SJCRH30 (cell line): ENCODE data around the gene DRD1. TPM values are rescaled to one million over a fixed set of nuclear protein-coding genes. Genes with fewer than 3 reads are reported as not detected.
A peak's percentile ranks its signal among the peaks of the same experiment; 100 is the strongest.
"Not testable (repeated sequence)": the region's sequence is repeated elsewhere in the genome, so short reads cannot be mapped to it uniquely, and the experiment has no call there.

Experiments
- DNase-seq, 2 experiments: peaks; one replicate each; pipeline ENCODE4 v3.0.0-alpha.2; 2015 to 2020
- H3K27ac ChIP-seq: fragments of 250-450 bp; sonication (Bioruptor Pico); 2 replicates; pipeline ENCODE4 v1.5.1; 2020; ENCODE audit warnings: mild to moderate bottlenecking, moderate library complexity
- H3K27me3 ChIP-seq: fragments of 250-450 bp; sonication (Bioruptor Pico); 2 replicates; pipeline ENCODE4 v1.5.1; 2020; ENCODE audit warnings: mild to moderate bottlenecking, moderate library complexity
- H3K36me3 ChIP-seq: fragments of 250-450 bp; sonication (Bioruptor Pico); 2 replicates; pipeline ENCODE4 v1.5.1; 2020; ENCODE audit warnings: mild to moderate bottlenecking, moderate library complexity
- H3K4me1 ChIP-seq: fragments of 250-450 bp; sonication (Bioruptor Pico); 2 replicates; pipeline ENCODE4 v1.5.1; 2020; ENCODE audit warnings: mild to moderate bottlenecking, moderate library complexity
- H3K4me3 ChIP-seq: fragments of 250-450 bp; sonication (Bioruptor Pico); 2 replicates; pipeline ENCODE4 v1.5.1; 2020; ENCODE audit warnings: mild to moderate bottlenecking, moderate library complexity
- H3K9me3 ChIP-seq: fragments of 250-450 bp; sonication (Bioruptor Pico); replicated peaks from 2 replicates; pipeline ENCODE4 v1.5.1; 2020; ENCODE audit warnings: mild to moderate bottlenecking, moderate library complexity
- total RNA-seq: library from RNA; depleted of rRNA; stranded (reverse); fragments of >200 nt; shearing (Covaris generic); gene quantifications from 2 replicates; pipeline ENCODE4 v1.2.3, GENCODE V29; 2014

The DRD1 gene
- total RNA-seq, 1 experiment from 2014 or later: not detected

DNA sequence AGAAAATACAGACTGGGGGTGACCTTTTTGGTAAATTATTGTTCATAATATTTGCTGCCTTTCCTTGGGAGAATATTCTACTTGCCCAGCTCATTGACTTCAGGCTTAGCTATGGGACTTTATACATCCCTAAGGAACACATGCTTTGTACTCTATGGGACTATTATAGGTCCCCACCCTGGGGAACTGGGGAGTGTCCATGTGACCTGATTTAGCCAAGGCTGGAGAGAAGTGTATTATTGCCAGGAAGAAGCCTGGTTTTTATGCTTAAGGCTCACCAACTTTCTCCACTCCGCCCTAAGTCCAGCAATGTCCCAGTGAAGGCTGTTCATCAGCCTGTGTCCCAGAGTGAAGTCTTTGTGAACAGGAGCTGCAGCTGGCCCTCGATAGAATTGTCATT lies 16.6 kb upstream of the DRD1 start:
- DNase-seq: no peak
- Histone ChIP-seq H3K27ac (no peak overlapping the region), H3K4me3 (no peak overlapping the region), H3K27me3 (no peaks in the 10 kb centered on the region), H3K4me1 (peaks cover 18% of the 10 kb centered on the region), H3K36me3 (no peaks in the 10 kb centered on the region), H3K9me3 (no peaks in the 10 kb centered on the region)

DNA sequence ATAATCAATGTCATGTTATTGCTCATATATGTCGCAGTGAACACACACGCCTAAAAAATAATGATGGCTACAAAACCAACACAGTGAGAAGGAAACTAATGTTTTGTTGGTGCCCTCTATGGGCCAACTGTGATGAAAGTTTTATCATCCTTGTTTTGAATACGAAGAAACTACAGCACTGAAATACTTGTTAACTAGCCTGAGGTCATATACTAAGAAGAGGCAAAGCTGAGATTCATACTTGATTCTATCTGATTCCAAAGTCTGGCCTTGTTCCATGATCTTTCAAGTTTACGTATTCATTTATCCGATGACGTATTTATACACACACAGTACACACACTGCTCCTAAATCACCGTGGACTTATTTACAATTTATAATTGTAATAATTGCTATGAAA lies 16.1 kb upstream of the DRD1 start:
- peak in 1 of 2 experiments; percentile 80 for DNase-seq
- Histone ChIP-seq H3K27me3 (no peaks in the 10 kb centered on the region), H3K27ac (no peak overlapping the region), H3K4me1 (peaks cover 18% of the 10 kb centered on the region), H3K36me3 (no peaks in the 10 kb centered on the region), H3K4me3 (no peak overlapping the region), H3K9me3 (no peaks in the 10 kb centered on the region; the same call in 1 of the 2 replicates)

DNA sequence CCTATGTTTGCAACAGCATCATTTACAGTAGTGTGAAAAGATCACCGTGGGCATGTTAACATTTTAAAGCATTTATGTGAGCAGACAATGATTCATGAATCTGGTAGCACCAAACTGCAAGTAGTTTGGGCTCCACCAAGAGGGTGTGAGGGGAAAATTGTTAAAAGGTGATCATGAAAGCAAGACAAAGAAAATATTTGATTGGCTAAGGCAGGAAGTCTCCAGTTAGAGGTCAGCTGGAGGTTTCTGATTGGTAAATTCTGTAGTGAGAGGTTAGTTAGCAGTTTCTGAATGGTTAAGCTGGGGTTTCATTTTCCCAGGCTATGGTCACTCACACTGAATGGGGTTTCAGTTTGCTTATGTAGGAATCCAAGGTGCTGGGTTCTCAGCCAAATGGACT lies 13.5 kb upstream of the DRD1 start:
- Histone ChIP-seq H3K4me3 (no peak overlapping the region), H3K4me1 (peaks cover 18% of the 10 kb centered on the region), H3K36me3 (no peaks in the 10 kb centered on the region), H3K27me3 (no peaks in the 10 kb centered on the region), H3K9me3 (no peaks in the 10 kb centered on the region; the same call in 1 of the 2 replicates), H3K27ac (no peak overlapping the region)
- peak; percentile 43 to 71 for DNase-seq

DNA sequence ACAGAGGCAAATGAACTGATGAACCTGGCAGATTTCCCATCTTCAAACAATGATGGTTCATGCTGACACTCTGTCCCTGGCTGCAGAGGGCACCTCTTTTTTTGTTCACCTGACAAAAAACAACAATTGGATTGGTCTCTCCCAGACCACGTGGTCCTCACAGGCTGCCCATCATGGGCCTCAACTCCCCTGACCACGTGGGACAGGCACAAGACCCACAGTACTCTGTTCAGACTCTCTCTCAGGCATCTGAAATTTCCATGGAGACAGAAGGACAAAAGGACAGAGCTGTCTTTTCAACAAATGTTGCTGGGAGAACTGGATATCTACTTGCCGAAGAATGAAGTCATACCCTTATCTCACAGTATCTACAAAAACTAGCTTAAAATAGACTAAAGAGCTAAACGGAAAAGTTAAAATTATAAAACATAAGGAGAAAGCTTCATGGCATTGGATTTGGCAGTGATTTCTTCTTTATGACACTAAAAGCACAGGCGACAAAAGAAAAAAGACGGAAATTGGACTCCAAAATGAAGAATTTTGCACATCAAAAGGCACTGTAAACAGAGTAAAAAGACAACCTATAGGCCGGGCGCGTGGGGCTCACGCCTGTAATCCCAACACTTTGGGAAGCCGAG lies 12.2 kb upstream of the DRD1 start:
- no peak for DNase-seq
- no peak overlapping the region for H3K27ac ChIP-seq

DNA sequence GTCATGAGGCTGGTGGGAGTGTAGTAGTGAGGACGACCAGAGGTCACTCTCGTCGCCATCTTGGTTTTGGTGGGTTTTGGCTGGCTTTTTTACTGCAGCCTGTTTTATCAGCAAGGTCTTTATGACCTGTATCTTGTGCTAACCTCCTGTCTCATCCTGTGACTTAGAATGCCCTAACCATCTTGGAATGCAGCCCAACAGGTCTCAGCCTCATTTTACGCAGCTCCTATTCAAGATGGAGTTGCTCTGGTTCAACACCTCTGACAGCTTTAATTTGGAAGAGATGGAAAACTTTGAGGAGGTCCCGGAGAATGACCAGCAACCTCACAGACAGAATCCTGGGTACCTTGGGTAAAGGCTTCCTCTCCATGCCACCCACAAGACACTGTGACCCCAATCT lies 10.4 kb upstream of the DRD1 start:
- not testable (repeated sequence) for H3K9me3 ChIP-seq, H3K27me3 ChIP-seq, H3K4me3 ChIP-seq, DNase-seq, H3K36me3 ChIP-seq, H3K27ac ChIP-seq
- peaks cover 18% of the 10 kb centered on the region for H3K4me1 ChIP-seq

More for the DNA sequence above, 12.2 kb upstream of the DRD1 start:
- Histone ChIP-seq H3K9me3 (no peaks in the 10 kb centered on the region; the same call in 1 of the 2 replicates), H3K4me3 (no peak overlapping the region), H3K27me3 (no peaks in the 10 kb centered on the region), H3K36me3 (no peaks in the 10 kb centered on the region), H3K4me1 (peaks cover 18% of the 10 kb centered on the region)

DNA sequence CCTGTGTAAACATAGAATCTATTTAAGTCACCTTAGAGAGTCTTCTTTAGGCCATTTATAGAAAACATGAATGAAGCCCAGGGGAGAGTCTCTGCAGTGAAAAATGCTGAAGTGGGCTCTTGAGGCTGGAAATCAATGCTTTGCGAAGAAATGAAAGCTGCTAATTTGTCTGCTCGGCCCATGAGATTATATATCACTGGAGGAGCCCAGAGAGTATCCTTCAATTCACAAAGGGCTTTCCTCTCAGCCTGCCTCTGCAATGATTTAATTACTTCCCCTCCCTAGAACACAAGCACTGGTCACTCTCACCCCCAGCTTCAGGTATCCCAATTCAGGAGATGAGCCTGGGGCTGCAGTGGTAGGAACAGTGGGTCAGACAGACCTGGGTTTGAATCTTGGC lies 8.2 kb upstream of the DRD1 start:
- peaks cover 27% of the 10 kb centered on the region for H3K4me1 ChIP-seq
- no peaks in the 10 kb centered on the region for H3K36me3 ChIP-seq
- H3K27me3 ChIP-seq: no peaks in the 10 kb centered on the region

DNA sequence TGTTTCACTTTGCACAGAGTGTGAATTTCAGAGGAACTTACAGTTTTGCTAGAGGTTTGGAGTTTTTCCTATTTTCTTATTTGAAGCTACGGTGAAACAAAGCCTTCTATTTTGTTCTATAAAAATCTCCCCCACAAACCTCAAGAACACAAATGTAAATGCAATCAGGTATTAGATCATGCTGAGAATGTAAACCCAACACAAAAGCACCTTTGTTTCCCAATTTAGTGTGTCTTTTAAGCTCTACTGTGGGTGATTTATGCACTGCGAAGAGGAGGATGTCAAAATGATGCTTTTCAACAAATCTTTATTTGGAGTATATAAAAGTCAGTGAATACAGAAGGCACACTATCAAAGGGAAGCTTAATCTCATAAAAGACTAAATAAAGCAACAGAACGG lies 4.3 kb upstream of the DRD1 start:
- peak overlapping the region; percentile 36 for H3K27ac ChIP-seq
- H3K9me3 ChIP-seq: no peaks in the 10 kb centered on the region
- H3K4me3 ChIP-seq: no peak overlapping the region
- peak in 1 of 2 experiments; percentile 64 for DNase-seq
- H3K27me3 ChIP-seq: no peaks in the 10 kb centered on the region
- H3K36me3 ChIP-seq: no peaks in the 10 kb centered on the region
- H3K4me1 ChIP-seq: peaks cover 23% of the 10 kb centered on the region

More for the DNA sequence above, 8.2 kb upstream of the DRD1 start:
- Histone ChIP-seq H3K27ac (no peak overlapping the region), H3K9me3 (no peaks in the 10 kb centered on the region; the same call in 1 of the 2 replicates), H3K4me3 (no peak overlapping the region)
- no peak for DNase-seq

DNA sequence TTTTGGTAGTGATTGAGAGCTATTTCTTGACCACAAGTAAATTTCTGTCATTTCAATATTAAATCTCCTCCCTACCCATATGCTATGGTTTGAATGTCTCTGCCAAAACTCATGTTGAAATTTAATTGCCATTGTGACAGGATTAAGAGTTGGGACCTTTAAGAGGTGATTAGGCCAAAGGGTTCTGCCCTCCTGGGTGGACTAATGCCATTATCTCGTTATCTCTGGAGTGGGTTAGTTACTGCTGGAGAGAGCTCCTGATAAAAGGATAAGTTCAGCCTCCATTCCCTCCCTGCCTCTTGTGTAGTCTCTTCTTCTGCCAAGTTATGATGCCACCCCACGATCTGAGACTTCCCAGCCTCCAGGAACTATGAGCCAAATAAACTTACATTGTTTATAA lies 3.6 kb upstream of the DRD1 start:
- H3K27ac ChIP-seq: peak overlapping the region; percentile 36
- H3K27me3 ChIP-seq: no peaks in the 10 kb centered on the region

DNA sequence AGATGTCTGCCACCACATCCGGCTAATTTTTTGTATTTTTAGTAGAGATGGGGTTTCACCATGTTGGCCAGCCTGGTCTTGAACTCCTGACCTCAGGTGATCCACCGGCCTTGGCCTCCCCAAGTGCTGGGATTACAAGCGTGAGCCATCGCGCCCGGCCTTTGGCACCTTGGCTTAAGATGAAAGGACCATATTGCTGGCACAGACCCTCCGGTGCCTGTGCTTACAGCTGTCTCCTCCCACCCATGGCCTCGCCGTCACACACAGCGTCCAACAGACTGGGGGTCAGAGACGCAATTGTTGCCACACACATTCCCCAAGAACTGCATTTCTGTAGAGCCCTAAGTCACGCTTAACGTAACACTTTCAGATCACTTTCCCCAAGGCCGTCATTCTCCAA lies 2.4 kb upstream of the DRD1 start:
- not testable (repeated sequence) for H3K9me3 ChIP-seq, DNase-seq, H3K4me3 ChIP-seq, H3K27ac ChIP-seq, H3K36me3 ChIP-seq, H3K27me3 ChIP-seq
- H3K4me1 ChIP-seq: peaks cover 23% of the 10 kb centered on the region

More for the DNA sequence above, 3.6 kb upstream of the DRD1 start:
- Histone ChIP-seq H3K9me3 (no peaks in the 10 kb centered on the region), H3K4me3 (no peak overlapping the region), H3K4me1 (peaks cover 23% of the 10 kb centered on the region), H3K36me3 (no peaks in the 10 kb centered on the region)
- DNase-seq: no peak

DNA sequence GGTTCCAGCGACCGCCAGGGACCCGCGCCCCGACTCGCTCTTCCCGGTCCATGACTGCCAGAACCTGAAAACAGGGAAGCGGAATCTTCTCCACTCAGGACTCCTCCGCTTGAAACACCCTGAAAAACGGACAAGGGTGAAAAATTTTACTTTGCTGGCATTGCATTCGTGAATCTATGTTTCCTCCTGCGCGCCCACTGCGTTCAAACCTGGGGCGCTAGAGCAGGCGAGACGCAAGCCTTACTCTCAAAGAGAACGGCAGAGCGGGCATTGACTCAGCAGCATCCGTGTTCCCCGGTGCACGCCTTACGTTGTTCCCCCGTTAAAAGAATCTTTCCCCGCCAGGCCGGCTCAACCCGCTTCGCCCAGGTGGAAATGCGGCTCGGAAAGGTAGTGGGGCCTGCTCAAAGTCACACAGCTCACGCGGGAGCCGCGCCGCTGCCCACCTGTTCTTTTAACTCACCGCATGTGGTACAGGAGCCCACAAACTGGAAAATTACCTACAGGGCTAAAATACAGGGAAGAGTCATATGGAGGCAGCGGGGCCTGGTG lies 999 bp upstream of the DRD1 start:
- H3K27ac ChIP-seq: no peak overlapping the region
- no peaks in the 10 kb centered on the region for H3K27me3 ChIP-seq
- no peaks in the 10 kb centered on the region for H3K36me3 ChIP-seq
- DNase-seq: no peak
- no peak overlapping the region for H3K4me3 ChIP-seq
- peaks cover 23% of the 10 kb centered on the region for H3K4me1 ChIP-seq
- H3K9me3 ChIP-seq: no peaks in the 10 kb centered on the region

DNA sequence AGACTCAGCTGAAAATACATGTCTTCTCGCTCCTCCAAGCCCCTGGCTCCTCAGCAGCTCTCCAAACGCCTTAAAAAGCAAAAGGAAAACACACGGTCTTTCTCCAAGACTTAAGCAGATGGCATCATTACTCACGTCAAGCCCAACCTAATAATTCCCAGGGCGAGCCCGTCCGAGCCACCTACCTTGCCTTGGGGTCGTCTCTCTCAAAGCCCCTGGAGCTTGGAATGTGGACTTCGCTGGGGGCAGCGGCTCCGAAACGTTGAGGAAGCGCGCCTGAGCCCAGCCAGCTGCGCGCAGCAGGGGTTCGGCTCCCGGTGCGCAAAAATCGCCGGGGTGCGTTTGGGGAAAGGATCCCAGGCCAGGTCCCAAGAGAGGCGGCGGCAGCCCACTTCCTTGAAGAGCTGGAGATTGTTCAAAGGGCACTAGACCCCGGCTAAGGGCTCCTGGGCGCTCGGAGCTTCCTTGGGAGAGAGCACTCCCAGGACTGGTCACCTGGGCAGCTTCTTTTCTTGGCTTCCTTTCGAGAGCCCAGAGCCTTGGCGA lies 395 bp downstream of the DRD1 start:
- Histone ChIP-seq H3K36me3 (no peaks in the 10 kb centered on the region), H3K27ac (no peak overlapping the region), H3K9me3 (no peaks in the 10 kb centered on the region), H3K27me3 (no peaks in the 10 kb centered on the region), H3K4me1 (peaks cover 21% of the 10 kb centered on the region), H3K4me3 (no peak overlapping the region)
- no peak for DNase-seq

DNA sequence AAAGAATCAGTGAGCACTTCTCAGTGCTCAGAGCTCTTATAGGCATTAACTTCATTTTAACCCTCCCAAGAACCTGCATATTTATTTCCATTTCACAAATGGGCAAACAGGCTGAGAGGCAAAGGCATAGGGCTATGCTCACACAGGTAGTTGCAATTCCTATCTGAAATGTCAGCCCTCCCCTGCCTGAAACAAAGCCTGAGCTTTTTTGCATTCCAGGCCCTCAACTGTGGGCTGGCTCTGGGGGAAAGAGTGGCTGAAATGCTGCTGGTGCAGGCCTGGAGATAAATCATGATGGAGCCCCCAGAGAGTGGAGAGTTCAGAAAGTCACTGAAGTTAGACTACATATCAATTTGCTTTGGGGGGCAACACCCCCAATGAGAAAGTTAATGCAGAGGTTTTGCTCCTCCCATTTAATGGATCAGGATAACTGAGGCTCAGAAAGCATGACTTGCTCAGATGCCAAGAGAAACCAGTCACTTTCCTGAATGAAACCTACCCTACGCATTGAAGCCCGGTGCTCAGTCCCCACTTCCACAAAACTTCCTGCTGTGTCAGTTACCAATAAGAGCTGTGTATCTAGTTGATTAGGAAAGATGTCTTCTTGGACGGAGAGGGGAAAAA lies 5.6 kb downstream of the DRD1 start:
- no peak for DNase-seq
- H3K9me3 ChIP-seq: no peaks in the 10 kb centered on the region
- no peaks in the 10 kb centered on the region for H3K27me3 ChIP-seq
- H3K36me3 ChIP-seq: no peaks in the 10 kb centered on the region
- no peak overlapping the region for H3K4me3 ChIP-seq
- 0 out of 2 replicates have a peak, but pooled peaks cover 4% of the 10 kb centered on the region for H3K4me1 ChIP-seq
- no peak overlapping the region for H3K27ac ChIP-seq

DNA sequence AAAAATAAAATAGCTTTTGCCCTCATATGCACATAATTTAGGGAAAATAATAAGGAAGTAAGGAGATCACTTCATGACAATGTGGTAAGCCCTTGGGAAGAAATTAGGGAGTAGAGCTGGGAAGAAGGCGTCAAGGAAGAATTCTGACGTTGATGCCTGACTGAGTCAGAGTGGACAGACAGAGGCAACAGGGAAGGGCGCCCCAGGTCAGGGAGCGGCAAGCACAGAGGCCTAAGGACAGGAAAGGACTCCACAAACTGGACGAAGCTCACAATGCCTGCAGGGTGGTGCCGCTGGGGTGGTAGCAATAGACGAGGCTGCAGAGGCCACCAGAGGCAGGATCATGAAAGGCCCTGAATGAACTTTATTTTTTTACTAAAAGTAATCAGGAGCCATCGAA lies 7.6 kb downstream of the DRD1 start:
- Histone ChIP-seq H3K27me3 (no peaks in the 10 kb centered on the region), H3K4me3 (no peak overlapping the region), H3K4me1 (0 out of 2 replicates have a peak, but pooled peaks cover 4% of the 10 kb centered on the region), H3K36me3 (no peaks in the 10 kb centered on the region), H3K27ac (no peak overlapping the region), H3K9me3 (no peaks in the 10 kb centered on the region)
- DNase-seq: no peak

DNA sequence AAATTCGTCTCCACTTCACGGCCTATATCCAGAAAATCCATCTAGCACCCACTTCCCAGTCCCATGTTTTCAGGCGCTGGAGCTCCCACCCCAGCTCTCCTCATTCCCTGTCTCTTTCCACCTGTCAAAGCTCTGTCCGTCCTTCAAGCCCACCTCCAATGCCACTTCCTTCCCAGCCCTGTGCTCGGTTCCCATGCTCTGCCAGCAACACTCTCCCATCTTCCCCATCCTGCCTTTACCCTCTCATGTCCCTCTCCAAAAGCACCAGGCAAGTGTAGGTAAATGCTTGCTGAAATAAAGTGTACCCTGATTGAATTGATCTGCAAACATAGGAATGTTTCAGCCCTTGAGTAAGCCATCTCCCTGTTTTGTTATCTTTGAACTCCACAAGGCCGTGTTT lies 9.2 kb downstream of the DRD1 start:
- H3K27ac ChIP-seq: no peak overlapping the region
- H3K4me1 ChIP-seq: 0 out of 2 replicates have a peak, but pooled peaks cover 4% of the 10 kb centered on the region
- no peaks in the 10 kb centered on the region for H3K27me3 ChIP-seq
- DNase-seq: no peak
- no peaks in the 10 kb centered on the region for H3K9me3 ChIP-seq
- no peak overlapping the region for H3K4me3 ChIP-seq
- H3K36me3 ChIP-seq: no peaks in the 10 kb centered on the region

DNA sequence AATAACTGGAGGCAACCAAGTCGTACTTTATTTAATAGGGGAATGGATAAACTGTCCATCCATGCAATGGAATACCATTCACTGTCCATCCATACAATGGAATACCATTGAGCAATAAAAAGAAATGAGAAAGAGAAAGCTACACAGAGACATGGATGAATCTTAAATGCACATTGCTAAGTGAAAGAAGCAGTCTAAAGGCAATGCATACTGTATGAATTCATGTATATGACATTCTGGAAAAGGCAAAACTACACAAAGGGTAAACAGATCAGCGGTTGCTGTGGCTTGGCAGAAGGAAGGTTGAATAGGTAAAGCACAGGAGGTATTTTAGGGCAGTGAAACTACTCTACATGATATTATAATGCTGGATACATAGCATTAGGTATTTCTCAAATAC lies 16.2 kb downstream of the DRD1 start:
- no peaks in the 10 kb centered on the region for H3K36me3 ChIP-seq
- DNase-seq: no peak

More for the DNA sequence above, 16.2 kb downstream of the DRD1 start:
- no peak overlapping the region for H3K27ac ChIP-seq
- no peak overlapping the region for H3K4me3 ChIP-seq
- no peaks in the 10 kb centered on the region for H3K9me3 ChIP-seq
- H3K4me1 ChIP-seq: no peaks in the 10 kb centered on the region
- H3K27me3 ChIP-seq: no peaks in the 10 kb centered on the region
